Pulmonary artery endothelial cell (primary cell): Measurements from ENCODE around the gene NPW. TPM values are rescaled to one million over a fixed set of nuclear protein-coding genes. Genes with fewer than 3 reads are reported as not detected.
A peak's percentile ranks its signal among the peaks of the same experiment; 100 is the strongest.
"Not testable (repeated sequence)": the region's sequence is repeated elsewhere in the genome, so short reads cannot be mapped to it uniquely, and the experiment has no call there.

Source experiments
- DNase-seq: peaks from one replicate; pipeline ENCODE4 v3.0.0-alpha.2; 2011; ENCODE audit warnings: low read depth, low spot score
- total RNA-seq: library from RNA; depleted of rRNA; stranded (reverse); fragments of >200 nt; gene quantifications from 2 replicates; pipeline ENCODE4 v1.2.3, GENCODE V29; 2014

The NPW gene
- total RNA-seq, 1 donor from 2014 or later, result 0.33 TPM

GRCh38 chr16:2001456-2002355 is 17.9 kb upstream of the NPW start:
- no peak for DNase-seq

GRCh38 chr16:2002406-2003230 is 17.0 kb upstream of the NPW start:
- no peak for DNase-seq

GRCh38 chr16:2003231-2003826 is 16.3 kb upstream of the NPW start:
- no peak for DNase-seq

- peak; percentile 35 for DNase-seq
Observed at GRCh38 chr16:2003827-2004641, 15.6 kb upstream of the NPW start.

GRCh38 chr16:2004795-2005517 is 14.6 kb upstream of the NPW start:
- no peak for DNase-seq

GRCh38 chr16:2005646-2006045 is 13.9 kb upstream of the NPW start:
- no peak for DNase-seq

GRCh38 chr16:2006317-2006716 is 13.3 kb upstream of the NPW start:
- DNase-seq, result no peak

- DNase-seq, result no peak
Observed at GRCh38 chr16:2007081-2007836, 12.3 kb upstream of the NPW start.

GRCh38 chr16:2008009-2008526 is 11.5 kb upstream of the NPW start:
- no peak for DNase-seq

GRCh38 chr16:2008631-2009163 is 10.9 kb upstream of the NPW start:
- DNase-seq, result no peak

- no peak for DNase-seq
Observed at GRCh38 chr16:2009164-2009711, 10.3 kb upstream of the NPW start.

GRCh38 chr16:2009791-2010510 is 9.6 kb upstream of the NPW start, which contains the start of gene ZNF598:
Gene ZNF598 (minus strand): TSS chr16:2009821.
- peak; percentile 48 for DNase-seq

- not testable (repeated sequence) for DNase-seq
Observed at GRCh38 chr16:2011726-2012125, 7.9 kb upstream of the NPW start.

- DNase-seq, result no peak
Observed at GRCh38 chr16:2013527-2013926, 6.1 kb upstream of the NPW start.

GRCh38 chr16:2015117-2015946 is 4.3 kb upstream of the NPW start:
- DNase-seq, result no peak

- DNase-seq, result no peak
Observed at GRCh38 chr16:2015947-2016208, 3.7 kb upstream of the NPW start.

GRCh38 chr16:2016407-2016922 is 3.1 kb upstream of the NPW start:
- DNase-seq, result no peak
